GM18508 (cell line): ENCODE data around the gene OR1L8.

ENCODE experiments used
- ATAC-seq: cut with Tn5 transposase; IDR thresholded peaks from one replicate; pipeline ENCODE4 v1.9.1; 2021; ENCODE audit warnings: moderate number of reproducible peaks; ENCODE audit not compliant: insufficient read depth, unreplicated experiment

The OR1L8 gene

GRCh38 chr9:122518841-122519240 is 64.3 kb downstream of the OR1L8 start, which contains the start of gene OR1J4:
OR1J4 (plus strand) TSS chr9:122519141; CDS start chr9:122519141, 0 bp downstream.
- ATAC-seq: no peak

GRCh38 chr9:122518226-122518625 is 65.0 kb downstream of the OR1L8 start:
- no peak for ATAC-seq
